ENCODE data around the gene MGMT. TPM values are rescaled to one million over a fixed set of nuclear protein-coding genes. Genes with fewer than 3 reads are reported as not detected.

MGMT gene
- total RNA-seq, 1 experiment from 2014 or later, result 11.5 TPM

GRCh38 chr10:129719415-129719739, 252.3 kb downstream of the MGMT start:
- no peak for DNase-seq (ENCODE audit: extremely low read depth, low read depth)

- no peak for DNase-seq (ENCODE audit: extremely low read depth, low read depth)
Measured at GRCh38 chr10:129719889-129720590, 253.0 kb downstream of the MGMT start.

- no peak for DNase-seq (ENCODE audit: extremely low read depth, low read depth)
Measured at GRCh38 chr10:129725011-129725410, 258.0 kb downstream of the MGMT start.

GRCh38 chr10:129725482-129725881, 258.4 kb downstream of the MGMT start:
- DNase-seq (ENCODE audit: extremely low read depth, low read depth), result no peak

GRCh38 chr10:129725890-129726631, 259.0 kb downstream of the MGMT start:
- no peak for DNase-seq (ENCODE audit: extremely low read depth, low read depth)

GRCh38 chr10:129727071-129727470, 260.0 kb downstream of the MGMT start:
- DNase-seq (ENCODE audit: extremely low read depth, low read depth), result no peak

GRCh38 chr10:129727495-129727894, 260.5 kb downstream of the MGMT start:
- DNase-seq (ENCODE audit: extremely low read depth, low read depth), result no peak

GRCh38 chr10:129728246-129728820, 261.3 kb downstream of the MGMT start:
- no peak for DNase-seq (ENCODE audit: extremely low read depth, low read depth)

GRCh38 chr10:129728905-129729795, 262.1 kb downstream of the MGMT start:
- DNase-seq (ENCODE audit: extremely low read depth, low read depth), result no peak

GRCh38 chr10:129730272-129730992, 263.4 kb downstream of the MGMT start:
- no peak for DNase-seq (ENCODE audit: extremely low read depth, low read depth)

- DNase-seq (ENCODE audit: extremely low read depth, low read depth), result no peak
Measured at GRCh38 chr10:129730993-129731325, 263.9 kb downstream of the MGMT start.

GRCh38 chr10:129740532-129741279, 273.7 kb downstream of the MGMT start:
- DNase-seq (ENCODE audit: extremely low read depth, low read depth), result no peak

- DNase-seq (ENCODE audit: extremely low read depth, low read depth), result no peak
Measured at GRCh38 chr10:129741280-129741977, 274.4 kb downstream of the MGMT start.

GRCh38 chr10:129741978-129742741, 275.1 kb downstream of the MGMT start:
- no peak for DNase-seq (ENCODE audit: extremely low read depth, low read depth)

GRCh38 chr10:129742742-129743550, 275.9 kb downstream of the MGMT start:
- no peak for DNase-seq (ENCODE audit: extremely low read depth, low read depth)

- no peak for DNase-seq (ENCODE audit: extremely low read depth, low read depth)
Measured at GRCh38 chr10:129743738-129744133, 276.7 kb downstream of the MGMT start.

All from NCI-H460 (cell line).